Uterus (tissue), 4 donors: ENCODE results near the gene UBE3A. TPM values are rescaled to one million over a fixed set of nuclear protein-coding genes. Genes with fewer than 3 reads are reported as not detected.

Experiments used
- DNase-seq, 2 donors: peaks; one replicate each; pipeline ENCODE4 v3.0.0-alpha.2; 2019 to 2020
- H3K27ac ChIP-seq, 2 donors: fragments of 200-600 bp; sonication (generic); 1 replicate in 1 of 2; 2 replicates in 1 of 2; pipeline ENCODE4 v1.5.1; 2016 to 2018
- H3K27me3 ChIP-seq, 2 donors: fragments of 200-600 bp; sonication (generic); one replicate each; pipeline ENCODE4 v1.5.1; 2018 to 2019; ENCODE audit warnings: control low read depth in 1 of 2
- H3K36me3 ChIP-seq, 2 donors: fragments of 200-600 bp; sonication (generic); one replicate each; pipeline ENCODE4 v1.5.1; 2019; ENCODE audit warnings: control low read depth in 1 of 2
- H3K4me1 ChIP-seq, 2 donors: fragments of 200-600 bp; sonication (generic); one replicate each; pipeline ENCODE4 v1.5.1; 2018 to 2019; ENCODE audit warnings: control low read depth in 1 of 2
- H3K4me3 ChIP-seq, 2 donors: fragments of 200-600 bp; sonication (generic); 1 replicate in 1 of 2; 2 replicates in 1 of 2; pipeline ENCODE4 v1.5.1; 2018 to 2019; ENCODE audit warnings: mild to moderate bottlenecking in 1 of 2
- H3K9me3 ChIP-seq, 2 donors: fragments of 200-600 bp; sonication (generic); one replicate each; pipeline ENCODE4 v1.5.1; 2019; ENCODE audit warnings: control low read depth in 1 of 2
- CTCF ChIP-seq, 4 experiments: fragments of 200-600 bp in 2 of 4; fragments of 450-650 bp in 2 of 4; sonication (generic) in 2 of 4; IDR thresholded peaks; one replicate each; pipeline ENCODE4 v1.5.1; 2016 to 2019; ENCODE audit warnings: antibody characterized with exemption in 4 of 4, mild to moderate bottlenecking in 2 of 4, moderate library complexity in 1 of 4
- POLR2A ChIP-seq, 2 donors: fragments of 450-650 bp; IDR thresholded peaks; one replicate each; pipeline ENCODE4 v1.6.1; 2016; ENCODE audit warnings: antibody characterized with exemption in 2 of 2, mild to moderate bottlenecking in 1 of 2, moderate library complexity in 1 of 2
- intact Hi-C: fragments of 100-400 bp; cut with DNase I; formaldehyde crosslinking; loops from one replicate; pipeline ENCODE4 v1.15.1; 2023; ENCODE audit warnings: low total_unique reads
- total RNA-seq, 4 donors: library from RNA; depleted of rRNA in 3 of 4; stranded (reverse); fragments of >200 nt in 3 of 4; gene quantifications; one replicate each; pipeline versions ENCODE4 v1.1.0 to v1.2.4, GENCODE V29; 2014 to 2023
- donor health status: DM: yes; HTN: yes; CAD: no.

Gene UBE3A
- total RNA-seq, 4 donors from 2014 or later: 59.7 to 180 (median 127) TPM

- H3K36me3 ChIP-seq: no peaks in the 10 kb centered on the region
- H3K27me3 ChIP-seq: no peaks in the 10 kb centered on the region
- H3K4me1 ChIP-seq: no peaks in the 10 kb centered on the region
- DNase-seq: no peak
- H3K4me3 ChIP-seq: no peak overlapping the region
- H3K27ac ChIP-seq: no peak overlapping the region
- no peak for TF ChIP-seq POLR2A (IDR thresholded peaks at IDR 0.05)
- no peak for TF ChIP-seq CTCF (IDR thresholded peaks at IDR 0.05)
- H3K9me3 ChIP-seq: no peaks in the 10 kb centered on the region
- intact Hi-C loops: no loop called here
Observed at GRCh38 chr15:25422021-25422420, 16.8 kb downstream of the UBE3A start.

- TF ChIP-seq CTCF (IDR thresholded peaks at IDR 0.05) (no peak), POLR2A (IDR thresholded peaks at IDR 0.05) (no peak)
- H3K4me1 ChIP-seq: no peaks in the 10 kb centered on the region
- no peak for DNase-seq
- intact Hi-C loops: no loop called here
- H3K36me3 ChIP-seq: no peaks in the 10 kb centered on the region
- no peaks in the 10 kb centered on the region for H3K27me3 ChIP-seq
- no peak overlapping the region for H3K27ac ChIP-seq
- H3K4me3 ChIP-seq: no peak overlapping the region
- no peaks in the 10 kb centered on the region for H3K9me3 ChIP-seq
Observed at GRCh38 chr15:25418202-25418601, 20.6 kb downstream of the UBE3A start.

GRCh38 chr15:25417604-25418003 lies 21.2 kb downstream of the UBE3A start:
- TF ChIP-seq POLR2A (IDR thresholded peaks at IDR 0.05) (no peak), CTCF (IDR thresholded peaks at IDR 0.05) (no peak)
- intact Hi-C loops: no loop called here
- no peak for DNase-seq
- no peak overlapping the region for H3K4me3 ChIP-seq
- H3K27me3 ChIP-seq: no peaks in the 10 kb centered on the region
- H3K9me3 ChIP-seq: no peaks in the 10 kb centered on the region
- H3K27ac ChIP-seq: no peak overlapping the region
- no peaks in the 10 kb centered on the region for H3K36me3 ChIP-seq
- H3K4me1 ChIP-seq: no peaks in the 10 kb centered on the region

GRCh38 chr15:25416693-25417092 lies 22.1 kb downstream of the UBE3A start:
- Histone ChIP-seq H3K4me3 (no peak overlapping the region), H3K36me3 (no peaks in the 10 kb centered on the region), H3K4me1 (no peaks in the 10 kb centered on the region), H3K27me3 (no peaks in the 10 kb centered on the region), H3K9me3 (no peaks in the 10 kb centered on the region), H3K27ac (no peak overlapping the region)
- TF ChIP-seq POLR2A (IDR thresholded peaks at IDR 0.05) (no peak), CTCF (IDR thresholded peaks at IDR 0.05) (no peak)
- intact Hi-C loops: no loop called here
- no peak for DNase-seq

GRCh38 chr15:25415707-25416106 lies 23.1 kb downstream of the UBE3A start:
- Histone ChIP-seq H3K27me3 (no peaks in the 10 kb centered on the region), H3K4me3 (no peak overlapping the region), H3K4me1 (no peaks in the 10 kb centered on the region), H3K9me3 (no peaks in the 10 kb centered on the region), H3K36me3 (no peaks in the 10 kb centered on the region), H3K27ac (no peak overlapping the region)
- no peak for TF ChIP-seq CTCF (IDR thresholded peaks at IDR 0.05)
- TF ChIP-seq POLR2A (IDR thresholded peaks at IDR 0.05): no peak
- DNase-seq: no peak
- intact Hi-C loops: no loop called here
